ENCODE data around the gene ADCY7. TPM values are rescaled to one million over a fixed set of nuclear protein-coding genes. Genes with fewer than 3 reads are reported as not detected.

ADCY7 gene
- total and polyA plus RNA-seq, 9 of the 15 experiments (the other 6 are each of a cell fraction or from before 2014, with no cell fraction given) = 2.3 to 108 (median 28.6) TPM

- no peak overlapping the region for H3K27ac ChIP-seq (ENCODE audit: extremely low read depth, low read depth, low read length)
- FAIRE-seq = no peak
- no peak overlapping the region for H3K4me3 ChIP-seq
- WGBS (ENCODE audit: insufficient coverage, low coverage, missing lambda C conversion rate) = 85% methylated on average over 12 of the region's 12 CpGs
- peaks cover 100% of the 10 kb centered on the region for H3K79me2 ChIP-seq (ENCODE audit: control insufficient read depth, insufficient read depth, low read length)
- POLR2A ChIA-PET = interaction anchor here (0.6 to 2.8 kb wide), 5 partner anchors 10 to 226 kb away, joined by 4 to 13 read pairs (median 5); no protein-coding TSS in a partner anchor
- BruUV-seq (replicated peaks) = no TSS peak
- H3K9me1 ChIP-seq (ENCODE audit: control insufficient read depth, insufficient read depth, low read length) = peaks cover 3% of the 10 kb centered on the region
- H3K9ac ChIP-seq (ENCODE audit: insufficient read depth in 1 of 2, low read depth in 2 of 2, low read length in 2 of 2) = peak overlapping the region in 1 of 2 experiments; percentile 79; a peak in 1 of 4 replicates
- H2AFZ ChIP-seq (ENCODE audit: low read depth, low read length) = no peak overlapping the region
- peaks cover 47 to 91% of the 10 kb centered on the region in 2 experiments for H3K4me1 ChIP-seq (replicated peaks in 1 of 2; ENCODE audit: control insufficient read depth in 2 of 2, insufficient read depth in 2 of 2, low read length in 2 of 2)
- H3K4me2 ChIP-seq (ENCODE audit: insufficient read depth, low read length) = no peak overlapping the region
- no peak for DNase-seq (ENCODE audit: extremely low read depth in 1 of 4, low spot score in 3 of 4)
- no peaks in the 10 kb centered on the region for H3K9me3 ChIP-seq (replicated peaks; ENCODE audit: control insufficient read depth, insufficient read depth, low read depth, low read length)
- H3K27me3 ChIP-seq (ENCODE audit: control insufficient read depth in 2 of 2, insufficient read depth in 2 of 2, low read length in 2 of 2) = no peaks in the 10 kb centered on the region
- peaks cover 16% of the 10 kb centered on the region; the same call in 1 of the 2 replicates for H4K20me1 ChIP-seq (replicated peaks; ENCODE audit: control insufficient read depth, insufficient read depth, low read length)
- peaks cover 42% of the 10 kb centered on the region; the same call in 2 of the 3 replicates for H3K36me3 ChIP-seq (ENCODE audit: control insufficient read depth, insufficient read depth, low read length)
- intact Hi-C loops (cut with micrococcal nuclease) = no loop called here
- ATAC-seq = no peak
- CTCF ChIA-PET (ENCODE audit: low intra/inter-chr PET ratio) = no interaction called here
- in situ Hi-C loops (cut with MboI) = loop anchor here (25.0 kb wide), 1 partner anchor 1658 kb away; the partner anchor contains the start of gene N4BP1
- TF ChIP-seq SIN3A (IDR thresholded peaks at IDR 0.05; ENCODE audit: borderline replicate concordance in 2 of 2, control insufficient read depth in 1 of 2, low read depth in 2 of 2, low read length in 2 of 2) (no peak), MYC (IDR thresholded peaks at IDR 0.05; ENCODE audit: low read depth, low read length) (no peak), MYC (CRISPR knock-in tag; IDR thresholded peaks at IDR 0.05; ENCODE audit: borderline replicate concordance, low read depth) (no peak), ZNF277 (CRISPR knock-in tag; IDR thresholded peaks at IDR 0.05; ENCODE audit: borderline replicate concordance) (no peak), DDX20 (tag; IDR thresholded peaks at IDR 0.05; ENCODE audit: low read depth) (no peak), DACH1 (IDR thresholded peaks at IDR 0.05; ENCODE audit: partially characterized antibody) (peak; percentile 98), MYNN (IDR thresholded peaks at IDR 0.05) (no peak), MYNN (CRISPR knock-in tag; IDR thresholded peaks at IDR 0.05) (no peak), GATAD2B (IDR thresholded peaks at IDR 0.05; ENCODE audit: borderline replicate concordance) (peak; percentile 67; the same call in 1 of the 2 replicates), PRDM10 (IDR thresholded peaks at IDR 0.05; ENCODE audit: partially characterized antibody) (peak; percentile 52), ARNT (IDR thresholded peaks at IDR 0.05) (no peak), HCFC1 (IDR thresholded peaks at IDR 0.05; ENCODE audit: low read depth, low read length) (no peak), L3MBTL2 (IDR thresholded peaks at IDR 0.05) (no peak), NCOA1 (IDR thresholded peaks at IDR 0.05; ENCODE audit: low read depth) (no peak), ZNF780A (CRISPR knock-in tag; IDR thresholded peaks at IDR 0.05) (no peak), ZSCAN32 (CRISPR knock-in tag; IDR thresholded peaks at IDR 0.05) (no peak), ELK1 (CRISPR knock-in tag; IDR thresholded peaks at IDR 0.05) (no peak)
Measured at GRCh38 chr16:50269769-50270509, 3.6 kb downstream of the ADCY7 start.
